Panc1 (cell line): Measurements from ENCODE around the gene MNAT1. TPM values are rescaled to one million over a fixed set of nuclear protein-coding genes. Genes with fewer than 3 reads are reported as not detected.

Experiments used
- ATAC-seq: fragments of 200-7000 bp; cut with Tn5 transposase; 2 replicates; pipeline ENCODE4 v1.9.1; 2020; ENCODE audit warnings: mild to moderate bottlenecking, moderate library complexity
- BruUV-seq: library from RNA; stranded (reverse); fragments of 400-500 nt; replicated peaks from 2 replicates; lab custom pipeline; 2021; lab: Mats Ljungman, UMichigan
- CTCF ChIA-PET: fragments of 300-600 bp; sonication (Branson Sonifier 250); formaldehyde crosslinking; loops from one replicate; lab custom pipeline; 2022; ENCODE audit warnings: antibody characterized with exemption; lab: Charles Lee
- POLR2A ChIA-PET: fragments of 300-600 bp; sonication (Branson Sonifier 250); formaldehyde crosslinking; loops from one replicate; lab custom pipeline; 2022; ENCODE audit warnings: antibody characterized with exemption; lab: Charles Lee
- DNase-seq: peaks from one replicate; pipeline ENCODE4 v3.0.0-alpha.2; 2010; ENCODE audit warnings: low read depth, low spot score
- H3K27ac ChIP-seq: 2 replicates; pipeline ENCODE4 v1.5.1; 2011; ENCODE audit warnings: mild to moderate bottlenecking, low read length, inconsistent platforms
- H3K27me3 ChIP-seq: fragments of 200-500 bp; sonication (Bioruptor generic); 2 replicates; pipeline ENCODE4 v1.6.0; 2014; ENCODE audit warnings: low read length, inconsistent platforms; ENCODE audit not compliant: control insufficient read depth, insufficient read depth
- H3K36me3 ChIP-seq: fragments of 200-500 bp; sonication (Bioruptor generic); 2 replicates; pipeline ENCODE4 v1.5.1; 2014; ENCODE audit warnings: inconsistent platforms, mild to moderate bottlenecking, low read length, moderate library complexity; ENCODE audit not compliant: control insufficient read depth, insufficient read depth
- H3K4me1 ChIP-seq: 2 replicates; pipeline ENCODE4 v1.5.1; 2011; ENCODE audit warnings: inconsistent platforms, mild to moderate bottlenecking, low read length, moderate library complexity; ENCODE audit not compliant: control insufficient read depth, insufficient read depth
- H3K4me3 ChIP-seq, 2 experiments: 2 replicates each; pipeline ENCODE4 v1.5.1; 2011 to 2012; ENCODE audit warnings: low read depth in 2 of 2, low read length in 2 of 2, mild to moderate bottlenecking in 2 of 2, inconsistent platforms in 1 of 2, moderate library complexity in 1 of 2
- H3K9me3 ChIP-seq: fragments of 200-500 bp; sonication (Bioruptor generic); 2 replicates; pipeline ENCODE4 v1.5.1; 2014; ENCODE audit warnings: low read depth, mild to moderate bottlenecking, inconsistent platforms, low read length, moderate library complexity; ENCODE audit not compliant: control insufficient read depth, insufficient read depth
- POLR2AphosphoS5 ChIP-seq: IDR thresholded peaks from 2 replicates; pipeline ENCODE4 v1.6.1; 2012; ENCODE audit warnings: mild to moderate bottlenecking, low read depth, low read length, moderate library complexity
- SIN3A ChIP-seq: IDR thresholded peaks from 2 replicates; pipeline ENCODE4 v1.6.1; 2012; ENCODE audit warnings: low read depth, mild to moderate bottlenecking, low read length, moderate library complexity, borderline replicate concordance; ENCODE audit not compliant: insufficient read depth
- TCF7L2 ChIP-seq: IDR thresholded peaks from 2 replicates; pipeline ENCODE4 v1.6.1; 2011; ENCODE audit warnings: mild to moderate bottlenecking, low read depth, low read length, inconsistent platforms
- in situ Hi-C: cut with HindIII; loops from 2 replicates; pipeline ENCODE4 v1.10.0; 2016; ENCODE audit warnings: low sequenced_read_pairs, low pct_unique_long_range_greater_than_20kb
- intact Hi-C: fragments of 100-400 bp; cut with micrococcal nuclease; formaldehyde crosslinking; loops from one replicate; pipeline ENCODE4 v1.10.0; 2022; ENCODE audit not compliant: unreplicated experiment
- total RNA-seq: library from RNA; stranded (reverse); gene quantifications from one replicate; pipeline ENCODE4 v1.2.1, GENCODE V29; 2021; ENCODE audit not compliant: unreplicated experiment
- TF ChIP-seq, protein P1 (sequence below): fragments of 450-650 bp; IDR thresholded peaks from 2 replicates; pipeline ENCODE4 v1.5.1; 2017; ENCODE audit warnings: mild to moderate bottlenecking
- TF ChIP-seq, protein P2 (sequence below), 2 experiments: IDR thresholded peaks; 2 replicates each; pipeline ENCODE4 v1.6.1; 2011 to 2012; ENCODE audit warnings: low read depth in 2 of 2, control low read depth in 1 of 2, low read length in 1 of 2, mild to moderate bottlenecking in 1 of 2, moderate library complexity in 1 of 2; ENCODE audit not compliant: insufficient read depth in 1 of 2

MNAT1 gene
- total RNA-seq, 1 experiment from 2014 or later: 29.4 TPM

DNA sequence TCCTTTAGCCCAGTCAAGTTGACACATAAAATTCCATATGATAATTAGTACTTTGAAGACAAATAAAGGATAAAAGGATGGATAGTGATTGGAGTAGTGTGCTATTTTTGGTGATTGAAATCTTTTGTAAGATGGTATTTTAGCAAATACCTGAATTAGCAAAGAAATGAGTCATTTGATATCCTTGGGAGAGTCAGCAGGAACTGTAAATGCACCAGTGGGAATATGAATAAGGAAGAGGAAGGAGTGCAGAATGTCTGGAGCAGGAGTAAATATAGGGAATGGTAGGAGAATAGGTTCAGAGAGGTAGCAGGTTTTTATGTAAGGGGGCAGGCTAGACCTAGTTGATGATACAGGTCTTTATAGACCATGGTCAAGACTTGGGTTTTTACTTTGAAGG, 171.4 kb downstream of the MNAT1 start:
- POLR2A ChIA-PET: interaction anchor here (0.5 kb wide), 1 partner anchor 12 kb away, joined by 5 read pairs; no protein-coding TSS in a partner anchor
- H3K4me1 ChIP-seq: no peaks in the 10 kb centered on the region
- H3K4me3 ChIP-seq: no peak overlapping the region
- H3K27me3 ChIP-seq: no peaks in the 10 kb centered on the region
- in situ Hi-C loops: no loop called here
- no peak overlapping the region for H3K27ac ChIP-seq
- H3K9me3 ChIP-seq: no peaks in the 10 kb centered on the region
- DNase-seq: no peak
- intact Hi-C loops: no loop called here
- no peak for TF ChIP-seq TCF7L2
- TF ChIP-seq POLR2AphosphoS5: no peak
- TF ChIP-seq, protein P1, sequence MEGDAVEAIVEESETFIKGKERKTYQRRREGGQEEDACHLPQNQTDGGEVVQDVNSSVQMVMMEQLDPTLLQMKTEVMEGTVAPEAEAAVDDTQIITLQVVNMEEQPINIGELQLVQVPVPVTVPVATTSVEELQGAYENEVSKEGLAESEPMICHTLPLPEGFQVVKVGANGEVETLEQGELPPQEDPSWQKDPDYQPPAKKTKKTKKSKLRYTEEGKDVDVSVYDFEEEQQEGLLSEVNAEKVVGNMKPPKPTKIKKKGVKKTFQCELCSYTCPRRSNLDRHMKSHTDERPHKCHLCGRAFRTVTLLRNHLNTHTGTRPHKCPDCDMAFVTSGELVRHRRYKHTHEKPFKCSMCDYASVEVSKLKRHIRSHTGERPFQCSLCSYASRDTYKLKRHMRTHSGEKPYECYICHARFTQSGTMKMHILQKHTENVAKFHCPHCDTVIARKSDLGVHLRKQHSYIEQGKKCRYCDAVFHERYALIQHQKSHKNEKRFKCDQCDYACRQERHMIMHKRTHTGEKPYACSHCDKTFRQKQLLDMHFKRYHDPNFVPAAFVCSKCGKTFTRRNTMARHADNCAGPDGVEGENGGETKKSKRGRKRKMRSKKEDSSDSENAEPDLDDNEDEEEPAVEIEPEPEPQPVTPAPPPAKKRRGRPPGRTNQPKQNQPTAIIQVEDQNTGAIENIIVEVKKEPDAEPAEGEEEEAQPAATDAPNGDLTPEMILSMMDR: no peak
- TF ChIP-seq, protein P2, sequence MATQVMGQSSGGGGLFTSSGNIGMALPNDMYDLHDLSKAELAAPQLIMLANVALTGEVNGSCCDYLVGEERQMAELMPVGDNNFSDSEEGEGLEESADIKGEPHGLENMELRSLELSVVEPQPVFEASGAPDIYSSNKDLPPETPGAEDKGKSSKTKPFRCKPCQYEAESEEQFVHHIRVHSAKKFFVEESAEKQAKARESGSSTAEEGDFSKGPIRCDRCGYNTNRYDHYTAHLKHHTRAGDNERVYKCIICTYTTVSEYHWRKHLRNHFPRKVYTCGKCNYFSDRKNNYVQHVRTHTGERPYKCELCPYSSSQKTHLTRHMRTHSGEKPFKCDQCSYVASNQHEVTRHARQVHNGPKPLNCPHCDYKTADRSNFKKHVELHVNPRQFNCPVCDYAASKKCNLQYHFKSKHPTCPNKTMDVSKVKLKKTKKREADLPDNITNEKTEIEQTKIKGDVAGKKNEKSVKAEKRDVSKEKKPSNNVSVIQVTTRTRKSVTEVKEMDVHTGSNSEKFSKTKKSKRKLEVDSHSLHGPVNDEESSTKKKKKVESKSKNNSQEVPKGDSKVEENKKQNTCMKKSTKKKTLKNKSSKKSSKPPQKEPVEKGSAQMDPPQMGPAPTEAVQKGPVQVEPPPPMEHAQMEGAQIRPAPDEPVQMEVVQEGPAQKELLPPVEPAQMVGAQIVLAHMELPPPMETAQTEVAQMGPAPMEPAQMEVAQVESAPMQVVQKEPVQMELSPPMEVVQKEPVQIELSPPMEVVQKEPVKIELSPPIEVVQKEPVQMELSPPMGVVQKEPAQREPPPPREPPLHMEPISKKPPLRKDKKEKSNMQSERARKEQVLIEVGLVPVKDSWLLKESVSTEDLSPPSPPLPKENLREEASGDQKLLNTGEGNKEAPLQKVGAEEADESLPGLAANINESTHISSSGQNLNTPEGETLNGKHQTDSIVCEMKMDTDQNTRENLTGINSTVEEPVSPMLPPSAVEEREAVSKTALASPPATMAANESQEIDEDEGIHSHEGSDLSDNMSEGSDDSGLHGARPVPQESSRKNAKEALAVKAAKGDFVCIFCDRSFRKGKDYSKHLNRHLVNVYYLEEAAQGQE (IDR thresholded peaks at IDR 0.05; ENCODE audit: insufficient read depth in 1 of 2, low read depth in 2 of 2, low read length in 1 of 2): no peak
- TF ChIP-seq SIN3A: no peak
- no TSS peak for BruUV-seq
- CTCF ChIA-PET: no interaction called here
- no peaks in the 10 kb centered on the region for H3K36me3 ChIP-seq
- no peak for ATAC-seq

DNA sequence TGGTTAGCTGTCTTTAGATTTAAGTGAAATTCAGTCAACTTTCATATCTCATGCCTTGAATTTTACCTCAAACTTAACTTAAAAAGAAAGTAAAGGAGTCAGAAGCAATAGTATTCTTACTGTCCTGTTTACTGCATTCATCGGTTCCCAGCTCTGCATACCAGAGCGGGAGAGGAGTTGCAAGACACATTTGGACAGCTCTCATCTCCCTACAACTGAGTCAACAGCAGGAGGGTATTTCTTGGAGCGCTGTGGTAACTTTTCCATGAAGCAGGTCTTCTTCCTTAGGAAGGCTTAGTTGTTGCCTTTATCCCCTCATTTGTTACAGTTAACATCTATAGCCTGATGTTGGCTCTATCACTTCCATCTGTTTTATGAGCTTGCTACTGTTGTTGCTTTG, 181.2 kb downstream of the MNAT1 start:
- BruUV-seq: no TSS peak
- TF ChIP-seq POLR2AphosphoS5 (no peak), SIN3A (no peak)
- TF ChIP-seq, protein P1: no peak
- TF ChIP-seq, protein P2 (IDR thresholded peaks at IDR 0.05; ENCODE audit: insufficient read depth in 1 of 2, low read depth in 2 of 2, low read length in 1 of 2): no peak
- Histone ChIP-seq H3K27me3 (no peaks in the 10 kb centered on the region), H3K4me3 (no peak overlapping the region), H3K27ac (no peak overlapping the region), H3K4me1 (no peaks in the 10 kb centered on the region), H3K9me3 (no peaks in the 10 kb centered on the region), H3K36me3 (no peaks in the 10 kb centered on the region)
- POLR2A ChIA-PET: no interaction called here
- CTCF ChIA-PET: no interaction called here
- intact Hi-C loops: no loop called here
- DNase-seq (no peak), ATAC-seq (no peak)
- in situ Hi-C loops: no loop called here
